ENCODE measurements around the gene MSL1.

DNA sequence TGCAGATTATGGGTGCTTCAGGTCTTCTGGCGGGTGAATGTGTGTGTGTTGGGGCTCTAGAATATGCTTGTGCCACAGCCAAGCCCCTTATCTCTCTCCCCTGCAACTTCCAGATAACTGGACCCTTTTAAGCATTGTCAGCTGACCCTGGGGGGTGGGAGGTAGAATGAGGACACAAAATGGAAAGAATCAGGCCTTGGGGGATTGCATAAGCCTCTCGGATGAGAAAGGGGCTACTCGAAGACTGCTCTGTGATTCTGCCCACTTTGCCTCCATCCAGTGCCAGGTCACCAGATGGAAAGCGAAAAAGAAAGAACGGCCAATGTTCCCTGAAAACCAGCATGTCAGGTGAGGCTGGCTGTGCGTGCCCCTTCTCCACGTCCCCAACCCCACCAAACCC, 45.2 kb upstream of the MSL1 start:
- no peak for TF ChIP-seq POLR2AphosphoS5 (IDR thresholded peaks at IDR 0.05; ENCODE audit: low read depth, low read length)
- TF ChIP-seq, protein P1, sequence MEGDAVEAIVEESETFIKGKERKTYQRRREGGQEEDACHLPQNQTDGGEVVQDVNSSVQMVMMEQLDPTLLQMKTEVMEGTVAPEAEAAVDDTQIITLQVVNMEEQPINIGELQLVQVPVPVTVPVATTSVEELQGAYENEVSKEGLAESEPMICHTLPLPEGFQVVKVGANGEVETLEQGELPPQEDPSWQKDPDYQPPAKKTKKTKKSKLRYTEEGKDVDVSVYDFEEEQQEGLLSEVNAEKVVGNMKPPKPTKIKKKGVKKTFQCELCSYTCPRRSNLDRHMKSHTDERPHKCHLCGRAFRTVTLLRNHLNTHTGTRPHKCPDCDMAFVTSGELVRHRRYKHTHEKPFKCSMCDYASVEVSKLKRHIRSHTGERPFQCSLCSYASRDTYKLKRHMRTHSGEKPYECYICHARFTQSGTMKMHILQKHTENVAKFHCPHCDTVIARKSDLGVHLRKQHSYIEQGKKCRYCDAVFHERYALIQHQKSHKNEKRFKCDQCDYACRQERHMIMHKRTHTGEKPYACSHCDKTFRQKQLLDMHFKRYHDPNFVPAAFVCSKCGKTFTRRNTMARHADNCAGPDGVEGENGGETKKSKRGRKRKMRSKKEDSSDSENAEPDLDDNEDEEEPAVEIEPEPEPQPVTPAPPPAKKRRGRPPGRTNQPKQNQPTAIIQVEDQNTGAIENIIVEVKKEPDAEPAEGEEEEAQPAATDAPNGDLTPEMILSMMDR (IDR thresholded peaks at IDR 0.05): no peak
- TF ChIP-seq REST (IDR thresholded peaks at IDR 0.05; ENCODE audit: insufficient read depth in 1 of 2, low read depth in 2 of 2, low read length in 1 of 2): no peak
- no peak for TF ChIP-seq TCF7L2 (IDR thresholded peaks at IDR 0.05; ENCODE audit: low read depth, low read length)
- no peak for TF ChIP-seq SIN3A (IDR thresholded peaks at IDR 0.05; ENCODE audit: borderline replicate concordance, insufficient read depth, low read depth, low read length)

Measured in Panc1 (cell line).